Occipital lobe (tissue), 2 donors: ENCODE data around the gene ZSCAN23. TPM values are rescaled to one million over a fixed set of nuclear protein-coding genes. Genes with fewer than 3 reads are reported as not detected.

Experiments used
- small RNA-seq: library from RNA; depleted of rRNA; stranded (forward); fragments of <200 nt; gene quantifications from one replicate; pipeline ENCODE3, GENCODE V24; 2014
- total RNA-seq: library from RNA; depleted of rRNA; stranded (reverse); fragments of >200 nt; gene quantifications from one replicate; pipeline ENCODE4 v1.2.3, GENCODE V29; 2014

The ZSCAN23 gene
- total RNA-seq, 1 donor from 2014 or later: 16.2 TPM

Small RNA genes lying within 50 kb of the gene (small RNA-seq; reads per million reads assigned to genes)
- gene RNU2-45P: not detected

Other genes starting within 250 kb of the ZSCAN23 start
- 38.4 TPM for gene ZSCAN9, start 218.2 kb downstream of the ZSCAN23 start, total RNA-seq
- 10.3 TPM for gene ZKSCAN4, start 191.2 kb downstream of the ZSCAN23 start, total RNA-seq
- 4.1 TPM for gene NKAPL, start 184.2 kb downstream of the ZSCAN23 start, total RNA-seq
- 40.7 TPM for gene ZSCAN26, start 176.3 kb downstream of the ZSCAN23 start, total RNA-seq
- gene PGBD1, start 161.9 kb downstream of the ZSCAN23 start, total RNA-seq: 17.0 TPM
- gene ZSCAN31, start 107.3 kb downstream of the ZSCAN23 start, total RNA-seq: 16.5 TPM
- 8.6 TPM for gene ZKSCAN3, start 93.5 kb downstream of the ZSCAN23 start, total RNA-seq
- 19.0 TPM for gene ZSCAN12, start 43.7 kb downstream of the ZSCAN23 start, total RNA-seq
- not detected for gene GPX6, start 72.3 kb upstream of the ZSCAN23 start, total RNA-seq
- gene GPX5, start 82.4 kb upstream of the ZSCAN23 start, total RNA-seq: not detected